Neural progenitor cell (in vitro differentiated cells): ENCODE measurements around the gene KIAA0586. TPM values are rescaled to one million over a fixed set of nuclear protein-coding genes. Genes with fewer than 3 reads are reported as not detected.
A peak's percentile ranks its signal among the peaks of the same experiment; 100 is the strongest.

Experiments used
- DNase-seq: peaks from one replicate; pipeline ENCODE4 v3.0.0-alpha.2; 2016; ENCODE audit warnings: low spot score
- H2AFZ ChIP-seq: fragments of 200-600 bp; sonication (generic); replicated peaks from 2 replicates; pipeline ENCODE4 v1.6.1; 2016; ENCODE audit warnings: antibody characterized with exemption
- H3F3A ChIP-seq: fragments of 200-600 bp; sonication (generic); 2 replicates; pipeline ENCODE4 v1.6.1; 2016; ENCODE audit warnings: antibody characterized with exemption, low read depth
- H3K27ac ChIP-seq: fragments of 200-600 bp; sonication (generic); 2 replicates; pipeline ENCODE4 v1.5.1; 2016; ENCODE audit warnings: mild to moderate bottlenecking
- H3K27me3 ChIP-seq: fragments of 200-600 bp; sonication (generic); 2 replicates; pipeline ENCODE4 v1.6.1; 2016; ENCODE audit warnings: mild to moderate bottlenecking, moderate library complexity
- H3K36me3 ChIP-seq: fragments of 200-600 bp; sonication (generic); 2 replicates; pipeline ENCODE4 v1.5.1; 2016
- H3K4me1 ChIP-seq: fragments of 200-600 bp; sonication (generic); 2 replicates; pipeline ENCODE4 v1.6.1; 2016; ENCODE audit warnings: mixed run types
- H3K4me2 ChIP-seq: fragments of 200-600 bp; sonication (generic); 2 replicates; pipeline ENCODE4 v1.6.1; 2016
- H3K4me3 ChIP-seq: fragments of 200-600 bp; sonication (generic); 2 replicates; pipeline ENCODE4 v1.5.1; 2016
- H3K79me2 ChIP-seq: fragments of 200-600 bp; sonication (generic); 2 replicates; pipeline ENCODE4 v1.6.1; 2016; ENCODE audit warnings: low read depth
- H3K9ac ChIP-seq: fragments of 200-600 bp; sonication (generic); 2 replicates; pipeline ENCODE4 v1.6.1; 2016
- H3K9me3 ChIP-seq: fragments of 200-600 bp; sonication (generic); 2 replicates; pipeline ENCODE4 v1.5.1; 2016; ENCODE audit warnings: low read depth
- H4K20me1 ChIP-seq: fragments of 200-600 bp; sonication (generic); 2 replicates; pipeline ENCODE4 v1.6.1; 2016; ENCODE audit warnings: low read depth
- H3K27ac Mint-ChIP-seq: 3 replicates; pipeline ENCODE4 v1.8.0; 2021; ENCODE audit warnings: mixed read lengths
- H3K27me3 Mint-ChIP-seq: 2 replicates; pipeline ENCODE4 v1.8.0; 2022; ENCODE audit warnings: low read depth, mild to moderate bottlenecking, inconsistent platforms, moderate library complexity, mixed read lengths; ENCODE audit not compliant: insufficient read depth
- H3K36me3 Mint-ChIP-seq: 3 replicates; pipeline ENCODE4 v1.8.0; 2021; ENCODE audit warnings: mixed read lengths
- H3K4me1 Mint-ChIP-seq: 3 replicates; pipeline ENCODE4 v1.8.0; 2021; ENCODE audit warnings: mixed read lengths
- H3K4me3 Mint-ChIP-seq: 3 replicates; pipeline ENCODE4 v1.8.0; 2021; ENCODE audit warnings: mild to moderate bottlenecking, moderate library complexity, mixed read lengths
- H3K9me3 Mint-ChIP-seq: 3 replicates; pipeline ENCODE4 v1.8.0; 2020; ENCODE audit warnings: mixed read lengths
- CTCF ChIP-seq: fragments of 200-600 bp; sonication (generic); IDR thresholded peaks from 2 replicates; pipeline ENCODE4 v1.5.1; 2017; ENCODE audit warnings: antibody characterized with exemption, mild to moderate bottlenecking
- EZH2 ChIP-seq: fragments of 200-600 bp; sonication (generic); IDR thresholded peaks from 2 replicates; pipeline ENCODE4 v1.6.1; 2017; ENCODE audit warnings: antibody characterized with exemption, mild to moderate bottlenecking, moderate library complexity
- EZH2phosphoT487 ChIP-seq: fragments of 200-600 bp; sonication (generic); IDR thresholded peaks from 2 replicates; pipeline ENCODE4 v1.6.1; 2017; ENCODE audit warnings: antibody characterized with exemption
- total RNA-seq: library from RNA; depleted of rRNA; stranded (reverse); fragments of >200 nt; gene quantifications from 2 replicates; pipeline ENCODE4 v1.2.3, GENCODE V29; 2015; ENCODE audit warnings: low replicate concordance

The KIAA0586 gene
- total RNA-seq, 1 donor from 2014 or later: 79.4 TPM

DNA sequence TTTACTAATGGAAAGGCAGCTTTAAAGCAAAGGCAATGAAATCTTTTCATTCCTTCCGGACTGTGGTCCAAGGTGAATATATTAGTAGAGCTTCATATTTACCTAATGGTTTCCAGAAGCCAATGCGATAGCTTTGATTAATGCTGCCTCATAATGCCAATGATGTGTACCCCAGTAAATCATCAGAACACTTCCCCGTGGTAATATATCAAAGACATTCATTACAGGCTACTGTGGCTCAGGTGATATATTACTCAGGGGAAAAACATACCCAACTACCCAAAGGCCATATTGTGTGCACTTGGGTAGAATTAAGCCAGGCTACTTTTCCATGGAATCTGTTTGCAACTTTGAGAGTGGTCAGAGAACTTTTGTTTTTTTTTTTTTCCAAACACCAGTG is 140.8 kb downstream of the KIAA0586 start:
- no peaks in the 10 kb centered on the region for H3K79me2 ChIP-seq
- no peak for DNase-seq
- Mint-ChIP-seq H3K27me3 (no peaks in the 10 kb centered on the region), H3K4me3 (no peak overlapping the region), H3K9me3 (no peaks in the 10 kb centered on the region), H3K36me3 (no peaks in the 10 kb centered on the region), H3K27ac (no peak overlapping the region), H3K4me1 (peaks cover 13% of the 10 kb centered on the region)
- no peaks in the 10 kb centered on the region for H3F3A ChIP-seq
- H3K4me1 ChIP-seq: no peaks in the 10 kb centered on the region
- H3K27me3 ChIP-seq: no peaks in the 10 kb centered on the region
- H3K27ac ChIP-seq: no peak overlapping the region
- no peaks in the 10 kb centered on the region for H4K20me1 ChIP-seq
- H3K9me3 ChIP-seq: no peaks in the 10 kb centered on the region
- H3K9ac ChIP-seq: no peak overlapping the region
- no peak overlapping the region for H2AFZ ChIP-seq
- no peaks in the 10 kb centered on the region for H3K36me3 ChIP-seq
- no peak overlapping the region for H3K4me2 ChIP-seq
- TF ChIP-seq CTCF: no peak
- no peak for TF ChIP-seq EZH2phosphoT487
- no peak for TF ChIP-seq EZH2
- no peak overlapping the region for H3K4me3 ChIP-seq

- TF ChIP-seq EZH2: no peak
- TF ChIP-seq EZH2phosphoT487: no peak
- TF ChIP-seq CTCF: no peak
- no peak overlapping the region for H3K4me3 ChIP-seq
- no peaks in the 10 kb centered on the region for H3K4me1 ChIP-seq
- H3K4me2 ChIP-seq: no peak overlapping the region
- no peak for DNase-seq
- Mint-ChIP-seq H3K9me3 (no peaks in the 10 kb centered on the region), H3K27me3 (peaks cover 1% of the 10 kb centered on the region), H3K4me1 (peaks cover 12% of the 10 kb centered on the region), H3K36me3 (no peaks in the 10 kb centered on the region), H3K27ac (peak overlapping the region; percentile 70), H3K4me3 (no peak overlapping the region)
- H3K9ac ChIP-seq: no peak overlapping the region
- H3K27ac ChIP-seq: no peak overlapping the region
- H3K79me2 ChIP-seq: no peaks in the 10 kb centered on the region
- H2AFZ ChIP-seq: no peak overlapping the region
- H3K9me3 ChIP-seq: no peaks in the 10 kb centered on the region
- no peaks in the 10 kb centered on the region for H3K36me3 ChIP-seq
- no peaks in the 10 kb centered on the region for H4K20me1 ChIP-seq
- H3K27me3 ChIP-seq: no peaks in the 10 kb centered on the region
- H3F3A ChIP-seq: no peaks in the 10 kb centered on the region
Observed at GRCh38 chr14:58571256-58571655, 143.7 kb downstream of the KIAA0586 start.

DNA sequence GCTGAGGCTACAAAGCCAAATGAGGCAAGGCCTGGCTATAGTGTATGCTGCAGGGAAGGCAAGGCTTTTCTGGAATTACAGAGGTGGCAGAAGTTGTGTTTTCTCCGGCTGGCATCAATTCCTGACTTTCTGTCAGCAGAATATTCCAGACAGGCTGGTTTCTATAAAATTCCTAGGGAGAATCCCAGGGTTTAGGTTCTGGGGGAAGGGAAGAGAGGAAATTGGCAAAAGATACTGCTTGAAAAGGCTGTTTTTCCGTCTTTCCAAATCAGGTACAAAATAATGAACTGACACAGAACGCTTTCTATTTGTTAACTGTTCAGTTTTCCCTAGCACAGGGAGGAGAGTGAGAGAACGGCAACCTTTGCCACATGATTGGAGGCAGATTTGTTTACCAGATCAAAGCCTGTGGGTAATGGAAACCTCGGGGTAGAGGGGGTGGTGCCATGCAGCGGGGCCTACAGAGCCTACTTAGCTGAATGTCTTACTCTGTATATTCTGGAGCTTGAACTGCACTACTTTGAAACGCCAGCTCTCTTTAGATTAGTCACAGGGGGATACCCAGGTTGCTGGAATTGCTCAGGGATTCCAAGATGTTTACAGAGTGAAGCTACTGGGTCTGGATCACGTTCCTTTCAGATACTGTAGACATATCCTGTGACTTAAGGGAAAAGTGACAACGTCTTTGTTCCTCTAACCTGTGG is 144.4 kb downstream of the KIAA0586 start:
- Histone ChIP-seq H3K79me2 (no peaks in the 10 kb centered on the region), H3K4me1 (no peaks in the 10 kb centered on the region), H3K27me3 (no peaks in the 10 kb centered on the region), H2AFZ (peak overlapping the region; percentile 69), H4K20me1 (no peaks in the 10 kb centered on the region), H3K36me3 (no peaks in the 10 kb centered on the region), H3K9ac (no peak overlapping the region), H3K4me2 (no peak overlapping the region), H3F3A (no peaks in the 10 kb centered on the region), H3K4me3 (no peak overlapping the region), H3K9me3 (no peaks in the 10 kb centered on the region), H3K27ac (no peak overlapping the region)
- H3K4me3 Mint-ChIP-seq: no peak overlapping the region
- peak; percentile 9 for DNase-seq
- TF ChIP-seq EZH2phosphoT487 (no peak), EZH2 (no peak), CTCF (no peak)
- peaks cover 2% of the 10 kb centered on the region for H3K27me3 Mint-ChIP-seq
- H3K27ac Mint-ChIP-seq: peak overlapping the region; percentile 70
- peaks cover 12% of the 10 kb centered on the region for H3K4me1 Mint-ChIP-seq
- H3K9me3 Mint-ChIP-seq: no peaks in the 10 kb centered on the region
- H3K36me3 Mint-ChIP-seq: no peaks in the 10 kb centered on the region
